PC-9 (cell line): ENCODE results near the gene EYA2. TPM values are rescaled to one million over a fixed set of nuclear protein-coding genes. Genes with fewer than 3 reads are reported as not detected.

Source experiments
- BruUV-seq: library from RNA; stranded (reverse); fragments of 400-500 nt; replicated peaks from 2 replicates; lab custom pipeline; 2021; lab: Mats Ljungman, UMichigan
- CTCF ChIA-PET: fragments of 300-600 bp; sonication (Branson Sonifier 250); formaldehyde crosslinking; loops from one replicate; lab custom pipeline; 2022; ENCODE audit warnings: antibody characterized with exemption; lab: Charles Lee
- POLR2A ChIA-PET: fragments of 300-600 bp; sonication (Branson Sonifier 250); formaldehyde crosslinking; loops from one replicate; lab custom pipeline; 2022; ENCODE audit warnings: antibody characterized with exemption; ENCODE audit not compliant: unreplicated experiment; lab: Charles Lee
- DNase-seq, 2 experiments: peaks; one replicate each; pipeline versions ENCODE4 v3.0.0 to v3.0.0-alpha.2; 2015 to 2022; ENCODE audit warnings: mixed read lengths in 1 of 2
- H2AFZ ChIP-seq: fragments of 200-600 bp; sonication (generic); 2 replicates; pipeline ENCODE4 v1.8.1; 2017; ENCODE audit warnings: antibody characterized with exemption
- H3F3A ChIP-seq: fragments of 200-600 bp; sonication (generic); 2 replicates; pipeline ENCODE4 v1.8.1; 2017; ENCODE audit warnings: antibody characterized with exemption, mild to moderate bottlenecking, low read depth; ENCODE audit not compliant: insufficient read depth
- H3K27ac ChIP-seq: fragments of 200-600 bp; sonication (generic); 2 replicates; pipeline ENCODE4 v1.6.1; 2016; ENCODE audit warnings: mixed run types
- H3K27me3 ChIP-seq: fragments of 200-600 bp; sonication (generic); 2 replicates; pipeline ENCODE4 v1.6.1; 2016; ENCODE audit warnings: low read depth, mixed run types; ENCODE audit not compliant: insufficient read depth
- H3K36me3 ChIP-seq: fragments of 200-600 bp; sonication (generic); 2 replicates; pipeline ENCODE4 v1.6.1; 2016; ENCODE audit warnings: low read depth, mixed run types
- H3K4me1 ChIP-seq: fragments of 200-600 bp; sonication (generic); replicated peaks from 2 replicates; pipeline ENCODE4 v1.6.1; 2016; ENCODE audit warnings: mixed run types; ENCODE audit not compliant: insufficient read depth
- H3K4me2 ChIP-seq: fragments of 200-600 bp; sonication (generic); 2 replicates; pipeline ENCODE4 v1.6.1; 2017; ENCODE audit warnings: mixed run types
- H3K4me3 ChIP-seq: fragments of 200-600 bp; sonication (generic); 2 replicates; pipeline ENCODE4 v1.6.1; 2016; ENCODE audit warnings: mixed run types
- H3K79me2 ChIP-seq: fragments of 200-600 bp; sonication (generic); 2 replicates; pipeline ENCODE4 v1.6.1; 2017; ENCODE audit warnings: low read depth, mixed run types
- H3K9me2 ChIP-seq: fragments of 200-600 bp; sonication (generic); 2 replicates; pipeline ENCODE4 v1.8.1; 2017; ENCODE audit warnings: mild to moderate bottlenecking; ENCODE audit not compliant: insufficient read depth
- H3K9me3 ChIP-seq: fragments of 200-600 bp; sonication (generic); 2 replicates; pipeline ENCODE4 v1.8.1; 2016; ENCODE audit warnings: low read depth; ENCODE audit not compliant: insufficient read depth
- H4K20me1 ChIP-seq: fragments of 200-600 bp; sonication (generic); 2 replicates; pipeline ENCODE4 v1.8.1; 2017; ENCODE audit not compliant: insufficient read depth
- CTCF ChIP-seq: fragments of 200-600 bp; sonication (generic); conservative IDR thresholded peaks from 2 replicates; pipeline ENCODE4 v1.6.1; 2017; ENCODE audit warnings: mixed run types, antibody characterized with exemption, mild to moderate bottlenecking, moderate library complexity
- EZH2 ChIP-seq: fragments of 200-600 bp; sonication (generic); IDR thresholded peaks from 2 replicates; pipeline ENCODE4 v1.8.0; 2017; ENCODE audit warnings: antibody characterized with exemption, low read depth
- intact Hi-C: fragments of 100-400 bp; cut with micrococcal nuclease; formaldehyde crosslinking; loops from one replicate; pipeline ENCODE4 v1.10.0; 2022; ENCODE audit not compliant: unreplicated experiment
- total RNA-seq: library from RNA; stranded (reverse); gene quantifications from 2 replicates; pipeline ENCODE4 v1.2.3, GENCODE V29; 2021

Gene EYA2
- total RNA-seq, 1 experiment from 2014 or later, result not detected

- H4K20me1 ChIP-seq, result no peaks in the 10 kb centered on the region
- H3K27ac ChIP-seq, result no peak overlapping the region
- H3K4me2 ChIP-seq, result no peak overlapping the region
- H3K9me2 ChIP-seq, result no peaks in the 10 kb centered on the region
- POLR2A ChIA-PET, result no interaction called here
- DNase-seq, result no peak
- no peak for TF ChIP-seq EZH2
- TF ChIP-seq CTCF, result no peak
- 0 out of 2 replicates have a peak, but pooled peaks cover 3% of the 10 kb centered on the region for H3K4me1 ChIP-seq
- no peaks in the 10 kb centered on the region for H3K36me3 ChIP-seq
- intact Hi-C loops, result no loop called here
- no TSS peak for BruUV-seq
- no peak overlapping the region for H3K4me3 ChIP-seq
- CTCF ChIA-PET, result no interaction called here
- no peaks in the 10 kb centered on the region for H3K79me2 ChIP-seq
- H3K27me3 ChIP-seq, result no peaks in the 10 kb centered on the region
- no peaks in the 10 kb centered on the region for H3K9me3 ChIP-seq
- H3F3A ChIP-seq, result no peaks in the 10 kb centered on the region
- H2AFZ ChIP-seq, result no peak overlapping the region
These were observed 49.4 kb downstream of the EYA2 start for GRCh38 chr20:46943861-46944591.

- no peak overlapping the region for H3K4me3 ChIP-seq
- no peak overlapping the region for H3K4me2 ChIP-seq
- H3K9me2 ChIP-seq, result no peaks in the 10 kb centered on the region
- no peak overlapping the region for H2AFZ ChIP-seq
- H3K27ac ChIP-seq, result no peak overlapping the region
- no peaks in the 10 kb centered on the region for H3K79me2 ChIP-seq
- H3K27me3 ChIP-seq, result no peaks in the 10 kb centered on the region
- H4K20me1 ChIP-seq, result no peaks in the 10 kb centered on the region
- no peaks in the 10 kb centered on the region for H3F3A ChIP-seq
- H3K36me3 ChIP-seq, result no peaks in the 10 kb centered on the region
- H3K9me3 ChIP-seq, result no peaks in the 10 kb centered on the region
- intact Hi-C loops, result no loop called here
- H3K4me1 ChIP-seq, result no peaks in the 10 kb centered on the region
- ChIA-PET POLR2A (no interaction called here), CTCF (no interaction called here)
- TF ChIP-seq CTCF (no peak), EZH2 (no peak)
- no peak for DNase-seq
- BruUV-seq, result no TSS peak
These were observed 50.8 kb downstream of the EYA2 start for GRCh38 chr20:46945465-46945864.

- H3K36me3 ChIP-seq, result no peaks in the 10 kb centered on the region
- no peak for TF ChIP-seq CTCF
- TF ChIP-seq EZH2, result no peak
- H4K20me1 ChIP-seq, result no peaks in the 10 kb centered on the region
- H2AFZ ChIP-seq, result no peak overlapping the region
- H3K4me2 ChIP-seq, result no peak overlapping the region
- DNase-seq, result no peak
- intact Hi-C loops, result no loop called here
- no TSS peak for BruUV-seq
- no peaks in the 10 kb centered on the region for H3K79me2 ChIP-seq
- H3K4me1 ChIP-seq, result no peaks in the 10 kb centered on the region
- CTCF ChIA-PET, result no interaction called here
- POLR2A ChIA-PET, result no interaction called here
- H3K27ac ChIP-seq, result no peak overlapping the region
- H3K9me3 ChIP-seq, result no peaks in the 10 kb centered on the region
- no peak overlapping the region for H3K4me3 ChIP-seq
- no peaks in the 10 kb centered on the region for H3K27me3 ChIP-seq
- H3F3A ChIP-seq, result no peaks in the 10 kb centered on the region
- H3K9me2 ChIP-seq, result no peaks in the 10 kb centered on the region
These were observed 51.6 kb downstream of the EYA2 start for GRCh38 chr20:46946181-46946624.
